LNCaP clone FGC (cell line): ENCODE results near the gene GOLGA6L9.
A peak's percentile ranks its signal among the peaks of the same experiment; 100 is the strongest.
"Not testable (repeated sequence)": the region's sequence is repeated elsewhere in the genome, so short reads cannot be mapped to it uniquely, and the experiment has no call there.

ENCODE experiments used
- DNase-seq: peaks from one replicate; pipeline ENCODE4 v3.0.0-alpha.2; 2011; ENCODE audit warnings: low read depth
- H3K4me3 ChIP-seq: 2 replicates; pipeline ENCODE4 v1.5.1; 2011; ENCODE audit warnings: mild to moderate bottlenecking, low read depth, low read length, control low read depth
- TF ChIP-seq, protein P1 (sequence below): IDR thresholded peaks from 2 replicates; pipeline ENCODE4 v1.5.1; 2012; ENCODE audit warnings: mild to moderate bottlenecking; ENCODE audit not compliant: control insufficient read depth, insufficient read depth; ENCODE audit errors: extremely low read depth

GOLGA6L9 gene

DNA sequence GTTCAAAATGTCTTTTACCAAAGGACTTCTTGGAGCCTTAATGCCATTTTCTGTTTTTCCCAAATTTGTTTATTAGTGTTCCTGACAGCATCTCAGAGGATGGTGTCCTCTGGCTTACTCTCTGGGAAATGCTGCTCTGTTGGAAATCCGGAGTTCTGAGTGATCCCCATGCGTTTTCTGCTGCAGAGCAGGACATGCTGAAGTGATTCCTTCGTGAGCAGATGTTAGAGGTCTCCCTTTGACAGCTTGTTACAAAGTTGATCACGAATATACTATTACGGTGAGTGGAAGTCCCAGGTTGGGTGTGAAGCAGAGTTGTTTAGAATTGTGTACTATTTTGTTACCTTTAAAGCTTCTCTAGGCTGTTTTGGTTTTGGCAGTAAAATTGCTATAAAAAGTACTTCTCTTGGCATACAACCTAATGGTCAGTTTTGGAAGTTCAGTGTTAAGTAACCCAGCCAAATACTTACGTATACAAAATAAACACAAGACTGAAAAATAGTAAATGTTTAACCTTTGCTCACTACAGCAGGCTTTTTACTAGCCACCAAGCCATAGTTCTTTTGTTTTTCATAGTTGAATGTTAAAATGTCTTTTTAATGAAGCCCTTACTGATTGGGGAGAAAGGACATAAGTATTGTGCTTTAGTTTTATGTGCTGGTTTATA, 15.0 kb upstream of the GOLGA6L9 start:
- peak; percentile 61 for DNase-seq
- peak overlapping the region; percentile 10; the same call in 1 of the 2 replicates for H3K4me3 ChIP-seq

DNA sequence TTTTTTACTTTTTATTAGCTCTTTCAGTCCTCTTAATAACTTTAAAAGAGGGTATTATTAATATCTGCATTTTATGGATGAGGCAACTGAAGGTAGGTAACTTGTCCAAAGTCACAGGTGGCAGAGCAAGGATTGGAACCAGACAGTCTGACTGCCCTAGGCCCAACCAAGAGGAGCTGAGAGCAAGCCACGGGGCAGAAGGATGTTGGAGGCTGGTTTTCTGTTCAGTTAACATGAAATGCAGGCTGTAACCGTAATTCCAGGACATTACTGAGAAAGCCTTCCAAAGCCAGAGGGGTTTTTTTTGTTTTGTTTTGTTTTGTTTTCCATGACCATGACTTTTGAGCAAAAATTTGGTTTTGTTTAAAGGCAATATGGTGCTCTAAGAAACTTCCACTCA, 9.1 kb upstream of the GOLGA6L9 start:
- not testable (repeated sequence) for H3K4me3 ChIP-seq, DNase-seq

- not testable (repeated sequence) for H3K4me3 ChIP-seq, DNase-seq
Observed at GRCh38 chr15:82420966-82421365, 8.7 kb upstream of the GOLGA6L9 start.

DNA sequence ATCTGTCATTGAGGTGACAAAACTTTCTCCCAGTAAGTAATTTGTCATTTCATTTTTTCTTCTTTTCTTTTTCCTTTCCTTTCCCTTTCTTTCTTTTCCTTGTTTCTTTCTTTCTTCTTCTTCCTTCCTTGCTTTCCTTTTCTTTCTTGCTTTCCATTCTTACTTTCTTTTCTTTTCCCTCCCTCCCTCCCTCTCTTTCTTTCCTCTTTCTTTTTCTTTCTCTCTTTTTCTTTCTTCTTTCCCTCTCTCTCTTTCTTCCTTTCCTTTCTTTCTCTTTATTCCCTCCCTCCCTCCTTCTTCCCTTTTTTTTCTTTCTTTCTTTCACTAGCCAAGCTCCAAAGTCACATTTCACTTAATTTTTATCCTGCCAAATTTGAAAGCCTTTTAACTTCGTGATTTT, 2.5 kb upstream of the GOLGA6L9 start:
- not testable (repeated sequence) for H3K4me3 ChIP-seq, DNase-seq

- H3K4me3 ChIP-seq, DNase-seq: not testable (repeated sequence)
Observed at GRCh38 chr15:82445420-82445819, 15.8 kb downstream of the GOLGA6L9 start.

- not testable (repeated sequence) for H3K4me3 ChIP-seq, DNase-seq
Observed at GRCh38 chr15:82457336-82457735, 27.7 kb downstream of the GOLGA6L9 start.

- H3K4me3 ChIP-seq, DNase-seq: not testable (repeated sequence)
Observed at GRCh38 chr15:82465629-82466028, 36.0 kb downstream of the GOLGA6L9 start.

- TF ChIP-seq, protein P1, sequence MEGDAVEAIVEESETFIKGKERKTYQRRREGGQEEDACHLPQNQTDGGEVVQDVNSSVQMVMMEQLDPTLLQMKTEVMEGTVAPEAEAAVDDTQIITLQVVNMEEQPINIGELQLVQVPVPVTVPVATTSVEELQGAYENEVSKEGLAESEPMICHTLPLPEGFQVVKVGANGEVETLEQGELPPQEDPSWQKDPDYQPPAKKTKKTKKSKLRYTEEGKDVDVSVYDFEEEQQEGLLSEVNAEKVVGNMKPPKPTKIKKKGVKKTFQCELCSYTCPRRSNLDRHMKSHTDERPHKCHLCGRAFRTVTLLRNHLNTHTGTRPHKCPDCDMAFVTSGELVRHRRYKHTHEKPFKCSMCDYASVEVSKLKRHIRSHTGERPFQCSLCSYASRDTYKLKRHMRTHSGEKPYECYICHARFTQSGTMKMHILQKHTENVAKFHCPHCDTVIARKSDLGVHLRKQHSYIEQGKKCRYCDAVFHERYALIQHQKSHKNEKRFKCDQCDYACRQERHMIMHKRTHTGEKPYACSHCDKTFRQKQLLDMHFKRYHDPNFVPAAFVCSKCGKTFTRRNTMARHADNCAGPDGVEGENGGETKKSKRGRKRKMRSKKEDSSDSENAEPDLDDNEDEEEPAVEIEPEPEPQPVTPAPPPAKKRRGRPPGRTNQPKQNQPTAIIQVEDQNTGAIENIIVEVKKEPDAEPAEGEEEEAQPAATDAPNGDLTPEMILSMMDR, result peak; percentile 7; the same call in 1 of the 2 replicates
- H3K4me3 ChIP-seq, DNase-seq: not testable (repeated sequence)
Observed at GRCh38 chr15:82468205-82468604, 38.6 kb downstream of the GOLGA6L9 start.

DNA sequence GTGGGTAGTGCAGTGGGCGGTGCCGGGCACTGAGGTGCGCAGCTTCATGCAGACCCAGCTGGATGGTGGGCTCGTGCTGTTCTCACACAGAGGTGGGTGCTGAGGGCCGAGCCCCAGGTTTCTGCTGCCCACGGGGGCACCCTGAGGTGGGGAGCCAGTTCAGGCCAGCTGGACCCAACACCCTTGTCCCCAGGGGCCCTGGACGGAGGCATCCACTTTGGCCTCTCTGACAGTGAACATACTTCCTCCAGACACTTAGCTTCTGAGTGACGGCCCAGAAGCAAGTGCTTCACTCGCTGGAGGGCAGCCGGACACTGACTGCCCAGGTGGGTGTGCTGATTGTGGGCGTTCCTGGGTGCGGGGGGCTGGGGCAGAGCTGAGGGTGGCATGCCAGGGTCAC, 39.8 kb downstream of the GOLGA6L9 start:
- DNase-seq, H3K4me3 ChIP-seq: not testable (repeated sequence)

DNA sequence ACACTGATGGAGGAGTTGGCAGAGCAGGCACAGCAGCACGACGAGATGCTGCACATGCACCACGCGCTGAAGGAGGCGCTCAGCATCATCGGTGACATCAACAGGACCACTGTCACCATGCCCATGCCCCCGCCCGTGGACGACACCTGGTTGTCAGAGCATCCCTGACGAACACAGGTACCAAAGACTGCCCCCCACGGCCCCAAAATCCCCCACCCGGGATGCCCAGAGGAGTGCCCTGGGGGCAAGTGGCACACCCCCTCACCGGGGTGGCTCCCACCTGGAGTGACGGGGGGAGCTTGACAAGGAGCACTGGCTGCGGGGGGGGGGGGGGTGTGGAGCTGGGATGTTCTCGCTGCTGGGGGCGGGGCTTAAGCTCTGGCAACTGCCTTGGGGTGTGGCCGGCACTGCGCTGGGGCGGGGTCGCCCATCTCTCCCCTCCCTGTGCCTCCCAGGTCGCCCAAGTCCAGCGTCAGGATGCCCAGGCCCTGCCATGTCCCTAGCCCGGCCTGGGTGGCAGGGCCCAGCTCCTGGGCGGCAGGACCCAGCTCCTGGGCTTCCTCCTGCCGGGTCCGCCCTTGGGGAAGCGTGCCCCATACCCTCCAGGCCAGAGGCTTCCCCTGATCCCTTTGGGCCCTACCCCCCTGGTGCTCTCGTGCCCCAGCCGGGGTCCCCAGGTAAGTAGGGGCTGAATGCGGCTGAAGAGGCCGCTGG, 42.8 kb downstream of the GOLGA6L9 start:
- not testable (repeated sequence) for DNase-seq

GRCh38 chr15:82474596-82475325, 45.1 kb downstream of the GOLGA6L9 start:
- H3K4me3 ChIP-seq, DNase-seq: not testable (repeated sequence)

More for the DNA sequence above, 42.8 kb downstream of the GOLGA6L9 start:
- not testable (repeated sequence) for H3K4me3 ChIP-seq

DNA sequence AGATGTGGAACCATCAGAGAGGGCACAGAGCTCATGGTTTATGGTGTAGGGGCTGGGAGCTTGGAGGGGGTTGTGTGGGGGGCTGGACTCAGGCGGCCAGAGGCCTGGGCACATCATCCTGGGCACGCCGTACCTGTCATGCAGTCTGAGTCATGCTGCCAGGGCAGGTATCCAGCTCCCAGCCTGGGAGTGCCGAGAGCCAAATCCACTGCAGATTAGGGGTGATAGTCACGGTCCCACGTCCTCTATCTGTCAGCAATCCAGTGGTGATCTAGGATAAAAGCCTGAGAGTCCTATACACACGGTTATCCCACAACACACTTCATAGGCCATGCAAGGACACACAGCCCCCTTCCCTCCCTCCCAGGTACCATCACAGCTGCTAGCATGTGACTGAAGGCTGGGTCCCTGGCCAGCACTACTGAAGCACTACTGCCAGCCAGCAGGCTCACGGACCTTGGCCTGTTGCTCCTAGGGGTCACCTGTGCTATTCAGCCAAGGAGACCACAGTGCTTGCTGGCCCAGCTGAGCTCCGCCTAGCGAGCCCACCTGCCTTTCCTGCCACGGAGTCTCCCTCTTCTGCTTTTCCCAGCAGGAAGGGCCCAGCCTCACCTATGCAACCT, 45.8 kb downstream of the GOLGA6L9 start:
- not testable (repeated sequence) for H3K4me3 ChIP-seq

DNA sequence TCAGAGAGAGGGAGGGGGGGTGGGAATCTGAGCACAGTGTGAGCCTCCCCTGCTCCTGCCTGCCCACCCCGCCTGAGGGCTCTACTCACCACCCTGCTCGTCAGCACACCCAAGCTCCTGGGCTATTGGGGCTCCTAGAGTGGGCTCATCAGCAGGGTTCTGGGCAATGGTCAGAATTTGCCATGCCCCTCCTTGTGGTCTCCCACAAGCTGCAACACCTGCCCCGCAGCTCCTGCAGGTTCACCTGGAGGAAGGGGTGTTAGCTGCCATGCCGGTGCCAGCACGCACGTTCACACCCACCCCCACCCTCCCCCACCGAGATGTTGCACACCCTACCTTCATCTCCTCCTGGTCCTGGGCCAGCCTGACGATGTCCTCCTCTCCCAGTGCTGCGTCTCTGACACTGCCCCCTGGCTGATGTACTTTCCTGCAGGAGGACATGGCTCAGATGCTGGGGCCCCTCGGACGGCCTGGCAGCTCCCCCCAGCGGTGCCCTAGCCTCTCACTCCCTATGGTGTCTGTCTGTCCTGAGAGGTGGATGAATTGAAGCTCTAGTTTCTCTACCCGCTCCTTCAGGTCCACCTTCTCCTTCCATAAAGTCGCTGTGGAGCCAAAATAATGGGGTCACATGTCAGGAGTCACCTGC, 47.2 kb downstream of the GOLGA6L9 start:
- not testable (repeated sequence) for DNase-seq, H3K4me3 ChIP-seq

More for the DNA sequence above, 45.8 kb downstream of the GOLGA6L9 start:
- not testable (repeated sequence) for DNase-seq

DNA sequence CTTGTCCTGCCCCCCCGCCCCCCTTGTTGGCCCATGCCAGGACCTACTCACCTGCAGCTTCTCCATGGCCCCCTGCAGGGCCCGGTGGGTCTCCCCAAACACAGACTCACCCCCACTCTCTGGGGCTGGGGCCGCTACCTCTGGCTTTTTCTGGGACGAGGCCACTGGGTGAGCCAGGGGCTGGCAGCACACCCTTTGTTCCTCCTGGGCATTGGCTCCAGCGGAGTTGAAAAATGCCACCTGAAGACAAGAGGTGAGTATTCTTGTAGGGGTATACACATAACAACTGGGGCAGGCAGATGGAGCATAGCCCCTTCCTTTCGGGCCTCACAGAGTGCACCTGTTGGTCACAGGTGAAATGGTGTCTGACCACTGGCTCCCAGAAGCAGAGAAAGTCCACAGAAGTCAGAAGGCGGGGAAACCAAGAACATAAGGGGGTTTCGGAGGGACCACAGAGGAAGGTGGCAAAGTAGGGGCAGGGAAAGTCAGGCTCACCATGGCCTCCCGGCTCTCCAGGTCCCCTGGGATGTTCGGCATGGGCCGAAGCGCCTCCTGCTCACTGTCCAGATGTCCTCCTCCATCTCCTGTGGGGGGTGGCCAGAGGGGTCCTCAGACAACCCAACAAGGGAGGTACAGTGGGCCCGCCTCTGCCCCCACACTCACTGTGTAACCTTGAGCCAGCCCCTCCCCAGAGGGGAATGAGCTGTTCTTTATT, 47.9 kb downstream of the GOLGA6L9 start:
- DNase-seq, H3K4me3 ChIP-seq: not testable (repeated sequence)
